Liver (tissue), 9 donors: ENCODE results near the gene FSCN2. TPM values are rescaled to one million over a fixed set of nuclear protein-coding genes. Genes with fewer than 3 reads are reported as not detected.

Experiments used
- DNase-seq: peaks from one replicate; pipeline ENCODE4 v3.0.0-alpha.2; 2017; ENCODE audit warnings: low spot score
- H3K27ac ChIP-seq, 2 donors: one replicate each; pipeline ENCODE4 v1.7.0; 2013; ENCODE audit warnings: inconsistent platforms in 2 of 2, low read length in 2 of 2, control low read depth in 1 of 2, low read depth in 1 of 2, mild to moderate bottlenecking in 1 of 2
- H3K27me3 ChIP-seq, 4 donors: one replicate each; pipeline versions ENCODE4 v1.6.1 to v1.7.0; 2013; ENCODE audit warnings: low read length in 3 of 4, inconsistent platforms in 1 of 4, mild to moderate bottlenecking in 1 of 4, moderate library complexity in 1 of 4; ENCODE audit not compliant: control insufficient read depth in 4 of 4, insufficient read depth in 4 of 4
- H3K36me3 ChIP-seq, 4 donors: one replicate each; pipeline versions ENCODE4 v1.6.1 to v1.7.0; 2013; ENCODE audit warnings: low read length in 3 of 4, mild to moderate bottlenecking in 3 of 4, low read depth in 1 of 4, moderate library complexity in 1 of 4; ENCODE audit not compliant: control insufficient read depth in 4 of 4, insufficient read depth in 3 of 4
- H3K4me1 ChIP-seq, 4 donors: one replicate each; pipeline versions ENCODE4 v1.6.1 to v1.7.0; 2013; ENCODE audit warnings: low read length in 3 of 4, mild to moderate bottlenecking in 3 of 4, moderate library complexity in 1 of 4; ENCODE audit not compliant: control insufficient read depth in 4 of 4, insufficient read depth in 4 of 4
- H3K4me3 ChIP-seq, 3 donors: one replicate each; pipeline versions ENCODE4 v1.6.1 to v1.7.0; 2013; ENCODE audit warnings: low read length in 3 of 3, control low read depth in 1 of 3, low read depth in 1 of 3, mild to moderate bottlenecking in 1 of 3
- H3K9ac ChIP-seq, 2 donors: one replicate each; pipeline ENCODE4 v1.7.0; 2013; ENCODE audit warnings: low read length in 2 of 2, mild to moderate bottlenecking in 2 of 2, moderate library complexity in 2 of 2, control low read depth in 1 of 2, low read depth in 1 of 2
- H3K9me3 ChIP-seq, 4 donors: one replicate each; pipeline versions ENCODE4 v1.6.1 to v1.7.0; 2013; ENCODE audit warnings: low read length in 3 of 4; ENCODE audit not compliant: control insufficient read depth in 4 of 4
- EGR1 ChIP-seq, 2 donors: IDR thresholded peaks; 2 replicates each; pipeline ENCODE4 v1.6.1; 2016 to 2018; ENCODE audit warnings: antibody characterized with exemption in 2 of 2, low read depth in 2 of 2
- FOXA1 ChIP-seq: IDR thresholded peaks from 2 replicates; pipeline ENCODE4 v1.6.1; 2016; ENCODE audit warnings: antibody characterized with exemption
- FOXA2 ChIP-seq: IDR thresholded peaks from 2 replicates; pipeline ENCODE4 v1.6.1; 2016; ENCODE audit warnings: antibody characterized with exemption
- HNF4A ChIP-seq, 2 donors: conservative IDR thresholded peaks; 2 replicates each; pipeline ENCODE4 v1.6.1; 2016; ENCODE audit warnings: antibody characterized with exemption in 2 of 2, mild to moderate bottlenecking in 2 of 2
- HNF4G ChIP-seq: IDR thresholded peaks from 2 replicates; pipeline ENCODE4 v1.6.1; 2016; ENCODE audit warnings: antibody characterized with exemption
- JUND ChIP-seq, 2 donors: IDR thresholded peaks; 2 replicates each; pipeline ENCODE4 v1.6.1; 2016; ENCODE audit warnings: antibody characterized with exemption in 2 of 2
- NR2F2 ChIP-seq: IDR thresholded peaks from 2 replicates; pipeline ENCODE4 v1.6.1; 2016; ENCODE audit warnings: antibody characterized with exemption
- RAD21 ChIP-seq, 2 donors: IDR thresholded peaks; 2 replicates each; pipeline ENCODE4 v1.6.1; 2016; ENCODE audit warnings: antibody characterized with exemption in 2 of 2, mild to moderate bottlenecking in 2 of 2
- RXRA ChIP-seq, 2 donors: IDR thresholded peaks; 2 replicates each; pipeline ENCODE4 v1.6.1; 2017 to 2018; ENCODE audit warnings: antibody characterized with exemption in 2 of 2, mild to moderate bottlenecking in 1 of 2
- SP1 ChIP-seq: IDR thresholded peaks from 2 replicates; pipeline ENCODE4 v1.6.1; 2018; ENCODE audit warnings: antibody characterized with exemption, mild to moderate bottlenecking
- TAF1 ChIP-seq: conservative IDR thresholded peaks from 2 replicates; pipeline ENCODE4 v1.6.1; 2016; ENCODE audit warnings: antibody characterized with exemption, mild to moderate bottlenecking
- YY1 ChIP-seq: IDR thresholded peaks from 2 replicates; pipeline ENCODE4 v1.6.1; 2016; ENCODE audit warnings: antibody characterized with exemption, mild to moderate bottlenecking
- WGBS: extraction: QIAGEN DNeasy Blood & Tissue Kit; methylation state at CpG from one replicate; pipeline ENCODE4 v1.1.7; 2013; 5-methylcytosine and 5-hydroxymethylcytosine counted together
- polyA plus RNA-seq, 2 donors: library from polyadenylated mRNA; stranded (reverse) in 1 of 2; unstranded in 1 of 2; fragments of 200-250 nt in 1 of 2; fragments of >200 nt in 1 of 2; fragmentation: Nextera tagmentation in 1 of 2; extraction: Ambion mirVana in 1 of 2; gene quantifications; one replicate each; pipeline versions ENCODE4 v1.2.1 to v1.2.3, GENCODE V29; 2013 to 2015
- total RNA-seq, 2 donors: library from RNA; depleted of rRNA; stranded (reverse); fragments of >200 nt; gene quantifications; one replicate each; pipeline ENCODE4 v1.2.3, GENCODE V29; 2014
- TF ChIP-seq, protein P1 (sequence below): IDR thresholded peaks from 2 replicates; pipeline ENCODE4 v1.6.1; 2016; ENCODE audit warnings: antibody characterized with exemption
- TF ChIP-seq, protein P2 (sequence below): fragments of 150-350 bp; IDR thresholded peaks from 2 replicates; pipeline ENCODE4 v1.5.1; 2017; ENCODE audit warnings: improper control_type of control experiment, low read depth, low read length; ENCODE audit not compliant: missing input control
- TF ChIP-seq, protein P3 (sequence below): IDR thresholded peaks from 2 replicates; pipeline ENCODE4 v1.6.1; 2016; ENCODE audit warnings: antibody characterized with exemption
- donor health status: healthy.
- donor health status: healthy.
- donor health status: healthy.
- donor health status: healthy.
- donor health status: healthy.

The FSCN2 gene
- total and polyA plus RNA-seq, 4 donors, result 0.09 to 0.42 TPM; not detected in 2

DNA sequence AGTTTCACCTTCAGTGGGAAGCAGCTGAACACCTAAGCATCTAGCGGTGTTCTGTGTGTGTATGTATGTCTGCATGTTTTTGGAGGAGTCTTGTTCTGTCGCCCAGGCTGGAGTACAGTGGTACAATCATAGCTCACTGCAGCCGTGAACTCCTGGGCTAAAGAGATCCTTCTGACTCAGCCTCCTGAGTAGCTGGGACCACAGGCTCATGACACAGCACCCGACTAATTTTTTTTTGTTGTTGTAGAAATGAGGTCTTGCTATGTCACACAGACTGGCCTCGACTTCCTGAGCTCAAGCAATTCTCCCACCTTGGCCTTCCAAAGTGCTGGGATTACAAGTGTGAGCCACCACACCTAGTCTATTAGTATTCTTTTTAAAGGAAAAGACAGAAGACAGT lies 54.2 kb downstream of the FSCN2 start:
- H3K27me3 ChIP-seq, result no peaks in the 10 kb centered on the region
- 87% methylated on average over 5 of the region's 5 CpGs for WGBS
- H3K4me1 ChIP-seq, result peaks cover 4 to 15% (median 9%) of the 10 kb centered on the region in 4 donors
- no peak for DNase-seq
- H3K4me3 ChIP-seq, result no peak overlapping the region
- no peak overlapping the region for H3K27ac ChIP-seq
- TF ChIP-seq, protein P1, sequence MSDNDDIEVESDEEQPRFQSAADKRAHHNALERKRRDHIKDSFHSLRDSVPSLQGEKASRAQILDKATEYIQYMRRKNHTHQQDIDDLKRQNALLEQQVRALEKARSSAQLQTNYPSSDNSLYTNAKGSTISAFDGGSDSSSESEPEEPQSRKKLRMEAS, result no peak
- TF ChIP-seq HNF4A (conservative IDR thresholded peaks at IDR 0.05) (no peak), SP1 (no peak), NR2F2 (no peak), EGR1 (IDR thresholded peaks at IDR 0.05; ENCODE audit: low read depth in 2 of 2) (no peak), FOXA1 (no peak), RXRA (IDR thresholded peaks at IDR 0.05) (no peak), YY1 (no peak), FOXA2 (no peak), TAF1 (no peak), HNF4G (no peak), RAD21 (IDR thresholded peaks at IDR 0.05) (no peak), JUND (IDR thresholded peaks at IDR 0.05) (no peak)
- TF ChIP-seq, protein P2, sequence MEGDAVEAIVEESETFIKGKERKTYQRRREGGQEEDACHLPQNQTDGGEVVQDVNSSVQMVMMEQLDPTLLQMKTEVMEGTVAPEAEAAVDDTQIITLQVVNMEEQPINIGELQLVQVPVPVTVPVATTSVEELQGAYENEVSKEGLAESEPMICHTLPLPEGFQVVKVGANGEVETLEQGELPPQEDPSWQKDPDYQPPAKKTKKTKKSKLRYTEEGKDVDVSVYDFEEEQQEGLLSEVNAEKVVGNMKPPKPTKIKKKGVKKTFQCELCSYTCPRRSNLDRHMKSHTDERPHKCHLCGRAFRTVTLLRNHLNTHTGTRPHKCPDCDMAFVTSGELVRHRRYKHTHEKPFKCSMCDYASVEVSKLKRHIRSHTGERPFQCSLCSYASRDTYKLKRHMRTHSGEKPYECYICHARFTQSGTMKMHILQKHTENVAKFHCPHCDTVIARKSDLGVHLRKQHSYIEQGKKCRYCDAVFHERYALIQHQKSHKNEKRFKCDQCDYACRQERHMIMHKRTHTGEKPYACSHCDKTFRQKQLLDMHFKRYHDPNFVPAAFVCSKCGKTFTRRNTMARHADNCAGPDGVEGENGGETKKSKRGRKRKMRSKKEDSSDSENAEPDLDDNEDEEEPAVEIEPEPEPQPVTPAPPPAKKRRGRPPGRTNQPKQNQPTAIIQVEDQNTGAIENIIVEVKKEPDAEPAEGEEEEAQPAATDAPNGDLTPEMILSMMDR, result no peak
- TF ChIP-seq, protein P3, sequence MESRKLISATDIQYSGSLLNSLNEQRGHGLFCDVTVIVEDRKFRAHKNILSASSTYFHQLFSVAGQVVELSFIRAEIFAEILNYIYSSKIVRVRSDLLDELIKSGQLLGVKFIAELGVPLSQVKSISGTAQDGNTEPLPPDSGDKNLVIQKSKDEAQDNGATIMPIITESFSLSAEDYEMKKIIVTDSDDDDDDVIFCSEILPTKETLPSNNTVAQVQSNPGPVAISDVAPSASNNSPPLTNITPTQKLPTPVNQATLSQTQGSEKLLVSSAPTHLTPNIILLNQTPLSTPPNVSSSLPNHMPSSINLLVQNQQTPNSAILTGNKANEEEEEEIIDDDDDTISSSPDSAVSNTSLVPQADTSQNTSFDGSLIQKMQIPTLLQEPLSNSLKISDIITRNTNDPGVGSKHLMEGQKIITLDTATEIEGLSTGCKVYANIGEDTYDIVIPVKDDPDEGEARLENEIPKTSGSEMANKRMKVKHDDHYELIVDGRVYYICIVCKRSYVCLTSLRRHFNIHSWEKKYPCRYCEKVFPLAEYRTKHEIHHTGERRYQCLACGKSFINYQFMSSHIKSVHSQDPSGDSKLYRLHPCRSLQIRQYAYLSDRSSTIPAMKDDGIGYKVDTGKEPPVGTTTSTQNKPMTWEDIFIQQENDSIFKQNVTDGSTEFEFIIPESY, result no peak
- H3K9ac ChIP-seq, result no peak overlapping the region
- no peaks in the 10 kb centered on the region for H3K9me3 ChIP-seq
- peaks cover 10 to 52% (median 19%) of the 10 kb centered on the region in 4 donors for H3K36me3 ChIP-seq

DNA sequence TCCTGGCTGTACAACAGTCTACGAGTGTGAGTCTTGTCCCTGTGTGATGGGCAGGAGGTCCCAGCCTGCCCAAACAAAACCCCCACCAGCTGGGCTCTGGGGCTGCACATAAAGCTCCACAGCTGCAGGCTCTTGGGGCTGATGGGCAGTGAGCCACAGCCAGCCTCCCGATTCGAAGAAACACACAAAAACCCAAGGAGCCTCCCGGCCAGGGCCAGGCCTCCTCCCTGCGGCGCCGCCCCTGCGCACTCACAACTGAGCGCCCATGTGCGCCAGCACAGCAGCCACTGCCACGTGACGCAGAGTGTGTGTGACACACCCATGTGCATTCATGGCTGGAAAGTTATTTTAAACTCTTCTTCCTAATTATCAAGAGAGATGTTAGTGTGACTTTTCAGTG lies 54.6 kb downstream of the FSCN2 start:
- Histone ChIP-seq H3K27me3 (no peaks in the 10 kb centered on the region), H3K36me3 (peaks cover 10 to 52% (median 19%) of the 10 kb centered on the region in 4 donors), H3K4me3 (no peak overlapping the region), H3K27ac (no peak overlapping the region), H3K9ac (no peak overlapping the region), H3K4me1 (peaks cover 2 to 15% (median 9%) of the 10 kb centered on the region in 4 donors), H3K9me3 (no peaks in the 10 kb centered on the region)
- TF ChIP-seq HNF4A (conservative IDR thresholded peaks at IDR 0.05) (no peak), SP1 (no peak), TAF1 (no peak), RAD21 (IDR thresholded peaks at IDR 0.05) (no peak)
- TF ChIP-seq, protein P3, result no peak
- WGBS, result 95% methylated on average over 12 of the region's 12 CpGs
- no peak for DNase-seq
